GM03348 (cell line): ENCODE data around the gene MAN1A2.
"Not testable (repeated sequence)": the region's sequence is repeated elsewhere in the genome, so short reads cannot be mapped to it uniquely, and the experiment has no call there.

Source experiments
- DNase-seq: peaks from one replicate; pipeline ENCODE4 v3.0.0; 2012; ENCODE audit warnings: low spot score

MAN1A2 gene

GRCh38 chr1:117558451-117558850 lies 191.2 kb downstream of the MAN1A2 start:
- DNase-seq, result not testable (repeated sequence)

GRCh38 chr1:117559139-117559538 lies 191.9 kb downstream of the MAN1A2 start:
- DNase-seq, result no peak

- no peak for DNase-seq
Observed at GRCh38 chr1:117559985-117560384, 192.7 kb downstream of the MAN1A2 start.

GRCh38 chr1:117561071-117561470 lies 193.8 kb downstream of the MAN1A2 start:
- no peak for DNase-seq

- no peak for DNase-seq
Observed at GRCh38 chr1:117561551-117561950, 194.3 kb downstream of the MAN1A2 start.

- no peak for DNase-seq
Observed at GRCh38 chr1:117562581-117563491, 195.6 kb downstream of the MAN1A2 start.

- DNase-seq, result no peak
Observed at GRCh38 chr1:117563492-117563875, 196.2 kb downstream of the MAN1A2 start.

- DNase-seq, result no peak
Observed at GRCh38 chr1:117564227-117565075, 197.2 kb downstream of the MAN1A2 start.

- DNase-seq, result no peak
Observed at GRCh38 chr1:117565076-117565556, 197.9 kb downstream of the MAN1A2 start.

- no peak for DNase-seq
Observed at GRCh38 chr1:117565745-117566455, 198.7 kb downstream of the MAN1A2 start.

GRCh38 chr1:117566556-117566955 lies 199.3 kb downstream of the MAN1A2 start:
- DNase-seq, result no peak

- DNase-seq, result no peak
Observed at GRCh38 chr1:117567435-117567834, 200.2 kb downstream of the MAN1A2 start.

GRCh38 chr1:117567976-117568375 lies 200.7 kb downstream of the MAN1A2 start:
- no peak for DNase-seq

- DNase-seq, result no peak
Observed at GRCh38 chr1:117568999-117569398, 201.8 kb downstream of the MAN1A2 start.

GRCh38 chr1:117569856-117570255 lies 202.6 kb downstream of the MAN1A2 start:
- DNase-seq, result no peak

- DNase-seq, result no peak
Observed at GRCh38 chr1:117570988-117571409, 203.8 kb downstream of the MAN1A2 start.

- DNase-seq, result no peak
Observed at GRCh38 chr1:117571496-117571895, 204.2 kb downstream of the MAN1A2 start.

- DNase-seq, result no peak
Observed at GRCh38 chr1:117572546-117572945, 205.3 kb downstream of the MAN1A2 start.

GRCh38 chr1:117573386-117574023 lies 206.3 kb downstream of the MAN1A2 start:
- no peak for DNase-seq

- no peak for DNase-seq
Observed at GRCh38 chr1:117574161-117574835, 207.0 kb downstream of the MAN1A2 start.
